Measurements from ENCODE around the gene GGA3.

- TF ChIP-seq CTCF (IDR thresholded peaks at IDR 0.05; ENCODE audit: borderline replicate concordance, extremely low read depth, low read length, poor library complexity, severe bottlenecking) (no peak), EZH2 (IDR thresholded peaks at IDR 0.05; ENCODE audit: borderline replicate concordance, low read depth, low read length, severe bottlenecking) (no peak)
Observed at GRCh38 chr17:75241502-75241901, 19.9 kb downstream of the GGA3 start.
